Measurements from ENCODE around the gene KRT86.

KRT86 gene

GRCh38 chr12:52229836-52230343, 44.6 kb upstream of the KRT86 start:
- Mint-ChIP-seq H3K27me3 (ENCODE audit: low read depth) (peaks cover 82% of the 10 kb centered on the region), H3K4me3 (no peak overlapping the region), H3K36me3 (ENCODE audit: low read depth) (no peaks in the 10 kb centered on the region), H3K4me1 (peaks cover 9% of the 10 kb centered on the region), H3K9me3 (peaks cover under 1% of the 10 kb centered on the region), H3K27ac (no peak overlapping the region)
- no peak for TF ChIP-seq CTCF (IDR thresholded peaks at IDR 0.05; ENCODE audit: unreplicated experiment in 3 of 3)

- H3K27ac Mint-ChIP-seq = no peak overlapping the region
- no peak for TF ChIP-seq CTCF (IDR thresholded peaks at IDR 0.05; ENCODE audit: unreplicated experiment in 3 of 3)
- H3K4me1 Mint-ChIP-seq = peaks cover 9% of the 10 kb centered on the region
- no peaks in the 10 kb centered on the region for H3K9me3 Mint-ChIP-seq
- peak overlapping the region in 1 of 3 experiments; percentile 13 for H3K4me3 Mint-ChIP-seq
- peaks cover 88% of the 10 kb centered on the region for H3K27me3 Mint-ChIP-seq (ENCODE audit: low read depth)
- no peaks in the 10 kb centered on the region for H3K36me3 Mint-ChIP-seq (ENCODE audit: low read depth)
These were observed 43.8 kb upstream of the KRT86 start for GRCh38 chr12:52230364-52231281.

GRCh38 chr12:52231305-52232202, 42.9 kb upstream of the KRT86 start:
- H3K4me3 Mint-ChIP-seq = peak overlapping the region in 1 of 3 experiments; percentile 21
- no peaks in the 10 kb centered on the region for H3K36me3 Mint-ChIP-seq (ENCODE audit: low read depth)
- peaks cover 9% of the 10 kb centered on the region for H3K4me1 Mint-ChIP-seq
- TF ChIP-seq CTCF (IDR thresholded peaks at IDR 0.05; ENCODE audit: unreplicated experiment in 3 of 3) = no peak
- no peaks in the 10 kb centered on the region for H3K9me3 Mint-ChIP-seq
- H3K27ac Mint-ChIP-seq = no peak overlapping the region
- peaks cover 87% of the 10 kb centered on the region for H3K27me3 Mint-ChIP-seq (ENCODE audit: low read depth)

- H3K27me3 Mint-ChIP-seq (ENCODE audit: low read depth) = peaks cover 87% of the 10 kb centered on the region
- no peak for TF ChIP-seq CTCF (IDR thresholded peaks at IDR 0.05; ENCODE audit: unreplicated experiment in 3 of 3)
- peak overlapping the region in 2 of 3 experiments; percentile 29 to 34 for H3K4me3 Mint-ChIP-seq
- no peaks in the 10 kb centered on the region for H3K9me3 Mint-ChIP-seq
- no peaks in the 10 kb centered on the region for H3K36me3 Mint-ChIP-seq (ENCODE audit: low read depth)
- H3K4me1 Mint-ChIP-seq = peaks cover 9% of the 10 kb centered on the region
- no peak overlapping the region for H3K27ac Mint-ChIP-seq
These were observed 42.2 kb upstream of the KRT86 start for GRCh38 chr12:52232203-52232673.

GRCh38 chr12:52232674-52233461, 41.6 kb upstream of the KRT86 start, which contains the start of gene KRT7:
Gene KRT7, plus strand, starts transcription at chr12:52233243. Its CDS starts 54 bp downstream, at chr12:52233297.
- Mint-ChIP-seq H3K4me3 (peak within 1 kb of the TSS; percentile 50 to 66 (median 59)), H3K36me3 (ENCODE audit: low read depth) (no peaks in the 10 kb centered on the region), H3K4me1 (peaks cover 9% of the 10 kb centered on the region), H3K27ac (no peak within 1 kb of the TSS), H3K9me3 (no peaks in the 10 kb centered on the region), H3K27me3 (ENCODE audit: low read depth) (peaks cover 91% of the 10 kb centered on the region)
- TF ChIP-seq CTCF (IDR thresholded peaks at IDR 0.05; ENCODE audit: unreplicated experiment in 3 of 3) = no peak
